Calu3 (cell line): ENCODE data around the gene TRAPPC4. TPM values are rescaled to one million over a fixed set of nuclear protein-coding genes. Genes with fewer than 3 reads are reported as not detected.
"Not testable (repeated sequence)": the region's sequence is repeated elsewhere in the genome, so short reads cannot be mapped to it uniquely, and the experiment has no call there.

Experiments
- BruUV-seq: library from RNA; stranded (reverse); fragments of 400-500 nt; replicated peaks from 2 replicates; lab custom pipeline; 2021; lab: Mats Ljungman, UMichigan
- CTCF ChIA-PET: fragments of 300-600 bp; sonication (Branson Sonifier 250); formaldehyde crosslinking; loops from one replicate; lab custom pipeline; 2022; ENCODE audit warnings: antibody characterized with exemption; lab: Charles Lee
- DNase-seq: peaks from one replicate; pipeline ENCODE4 v3.0.0; 2022
- H3K27ac Mint-ChIP-seq: one replicate; pipeline ENCODE4 v1.8.0; 2022; ENCODE audit warnings: mixed read lengths; ENCODE audit not compliant: unreplicated experiment
- H3K27me3 Mint-ChIP-seq: one replicate; pipeline ENCODE4 v1.8.0; 2022; ENCODE audit warnings: mixed read lengths; ENCODE audit not compliant: unreplicated experiment
- H3K36me3 Mint-ChIP-seq: one replicate; pipeline ENCODE4 v1.8.0; 2022; ENCODE audit warnings: mild to moderate bottlenecking, moderate library complexity, mixed read lengths; ENCODE audit not compliant: insufficient read depth, unreplicated experiment
- H3K4me1 Mint-ChIP-seq: one replicate; pipeline ENCODE4 v1.8.0; 2022; ENCODE audit warnings: mild to moderate bottlenecking, low read depth, mixed read lengths; ENCODE audit not compliant: unreplicated experiment
- H3K4me3 Mint-ChIP-seq: one replicate; pipeline ENCODE4 v1.8.0; 2022; ENCODE audit warnings: mild to moderate bottlenecking, low read depth, moderate library complexity, mixed read lengths; ENCODE audit not compliant: unreplicated experiment
- H3K9me3 Mint-ChIP-seq: one replicate; pipeline ENCODE4 v1.8.0; 2022; ENCODE audit warnings: low read depth, mixed read lengths; ENCODE audit not compliant: unreplicated experiment
- intact Hi-C: fragments of 100-400 bp; cut with micrococcal nuclease; formaldehyde crosslinking; loops from one replicate; pipeline ENCODE4 v1.10.0; 2022; ENCODE audit not compliant: unreplicated experiment
- total RNA-seq: library from RNA; stranded (reverse); gene quantifications from 2 replicates; pipeline ENCODE4 v1.2.3, GENCODE V29; 2022
- TF ChIP-seq, protein P1 (sequence below): fragments of 200-600 bp; IDR thresholded peaks from one replicate; pipeline ENCODE4 v1.8.0; 2022; ENCODE audit warnings: antibody characterized with exemption; ENCODE audit not compliant: unreplicated experiment

TRAPPC4 gene
- total RNA-seq, 1 experiment from 2014 or later, result 42.0 TPM

DNA sequence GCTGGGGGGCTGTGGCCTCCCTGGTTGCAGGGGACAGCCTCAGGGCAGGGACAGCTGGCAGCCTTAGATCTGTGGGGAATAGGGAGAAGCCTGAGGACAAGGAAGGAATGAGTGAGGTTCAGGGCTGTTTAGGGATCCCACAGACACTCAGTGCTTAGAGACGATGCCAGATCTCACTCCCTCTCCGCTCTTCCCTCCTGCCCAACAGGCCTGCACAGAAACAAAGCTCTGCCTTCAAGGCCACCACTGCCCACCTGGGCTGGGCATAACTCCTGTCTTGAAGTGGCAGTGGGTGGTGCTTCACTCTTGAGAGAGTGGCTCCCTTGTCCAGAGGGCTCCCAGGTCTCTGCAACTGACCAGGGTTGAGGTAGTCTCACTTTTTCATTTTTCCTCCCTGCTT, 33.7 kb upstream of the TRAPPC4 start:
- DNase-seq, result no peak
- CTCF ChIA-PET, result no interaction called here
- H3K9me3 Mint-ChIP-seq, result peaks cover 2% of the 10 kb centered on the region
- no peak overlapping the region for H3K27ac Mint-ChIP-seq
- TF ChIP-seq, protein P1, sequence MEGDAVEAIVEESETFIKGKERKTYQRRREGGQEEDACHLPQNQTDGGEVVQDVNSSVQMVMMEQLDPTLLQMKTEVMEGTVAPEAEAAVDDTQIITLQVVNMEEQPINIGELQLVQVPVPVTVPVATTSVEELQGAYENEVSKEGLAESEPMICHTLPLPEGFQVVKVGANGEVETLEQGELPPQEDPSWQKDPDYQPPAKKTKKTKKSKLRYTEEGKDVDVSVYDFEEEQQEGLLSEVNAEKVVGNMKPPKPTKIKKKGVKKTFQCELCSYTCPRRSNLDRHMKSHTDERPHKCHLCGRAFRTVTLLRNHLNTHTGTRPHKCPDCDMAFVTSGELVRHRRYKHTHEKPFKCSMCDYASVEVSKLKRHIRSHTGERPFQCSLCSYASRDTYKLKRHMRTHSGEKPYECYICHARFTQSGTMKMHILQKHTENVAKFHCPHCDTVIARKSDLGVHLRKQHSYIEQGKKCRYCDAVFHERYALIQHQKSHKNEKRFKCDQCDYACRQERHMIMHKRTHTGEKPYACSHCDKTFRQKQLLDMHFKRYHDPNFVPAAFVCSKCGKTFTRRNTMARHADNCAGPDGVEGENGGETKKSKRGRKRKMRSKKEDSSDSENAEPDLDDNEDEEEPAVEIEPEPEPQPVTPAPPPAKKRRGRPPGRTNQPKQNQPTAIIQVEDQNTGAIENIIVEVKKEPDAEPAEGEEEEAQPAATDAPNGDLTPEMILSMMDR, result no peak
- peaks cover 8% of the 10 kb centered on the region for H3K4me1 Mint-ChIP-seq
- intact Hi-C loops, result no loop called here
- no peak overlapping the region for H3K4me3 Mint-ChIP-seq
- no TSS peak for BruUV-seq
- H3K27me3 Mint-ChIP-seq, result peaks cover 13% of the 10 kb centered on the region
- H3K36me3 Mint-ChIP-seq, result no peaks in the 10 kb centered on the region

- Mint-ChIP-seq H3K4me3 (no peak overlapping the region), H3K27me3 (peaks cover 13% of the 10 kb centered on the region), H3K9me3 (peaks cover 2% of the 10 kb centered on the region), H3K27ac (no peak overlapping the region), H3K36me3 (no peaks in the 10 kb centered on the region), H3K4me1 (peaks cover 8% of the 10 kb centered on the region)
- CTCF ChIA-PET, result interaction anchor here (0.7 kb wide), 1 partner anchor 1266 kb away, joined by 4 read pairs; no protein-coding TSS in a partner anchor
- TF ChIP-seq, protein P1, result no peak
- no peak for DNase-seq
- no TSS peak for BruUV-seq
- intact Hi-C loops, result no loop called here
Observed at GRCh38 chr11:118988280-118988679, 30.3 kb upstream of the TRAPPC4 start.

- BruUV-seq, DNase-seq, H3K4me1 Mint-ChIP-seq, H3K4me3 Mint-ChIP-seq, CTCF ChIA-PET, H3K36me3 Mint-ChIP-seq, H3K27ac Mint-ChIP-seq, intact Hi-C loops, H3K9me3 Mint-ChIP-seq: not testable (repeated sequence)
- peaks cover 13% of the 10 kb centered on the region for H3K27me3 Mint-ChIP-seq
Observed at GRCh38 chr11:118991486-118992038, 27.0 kb upstream of the TRAPPC4 start.

DNA sequence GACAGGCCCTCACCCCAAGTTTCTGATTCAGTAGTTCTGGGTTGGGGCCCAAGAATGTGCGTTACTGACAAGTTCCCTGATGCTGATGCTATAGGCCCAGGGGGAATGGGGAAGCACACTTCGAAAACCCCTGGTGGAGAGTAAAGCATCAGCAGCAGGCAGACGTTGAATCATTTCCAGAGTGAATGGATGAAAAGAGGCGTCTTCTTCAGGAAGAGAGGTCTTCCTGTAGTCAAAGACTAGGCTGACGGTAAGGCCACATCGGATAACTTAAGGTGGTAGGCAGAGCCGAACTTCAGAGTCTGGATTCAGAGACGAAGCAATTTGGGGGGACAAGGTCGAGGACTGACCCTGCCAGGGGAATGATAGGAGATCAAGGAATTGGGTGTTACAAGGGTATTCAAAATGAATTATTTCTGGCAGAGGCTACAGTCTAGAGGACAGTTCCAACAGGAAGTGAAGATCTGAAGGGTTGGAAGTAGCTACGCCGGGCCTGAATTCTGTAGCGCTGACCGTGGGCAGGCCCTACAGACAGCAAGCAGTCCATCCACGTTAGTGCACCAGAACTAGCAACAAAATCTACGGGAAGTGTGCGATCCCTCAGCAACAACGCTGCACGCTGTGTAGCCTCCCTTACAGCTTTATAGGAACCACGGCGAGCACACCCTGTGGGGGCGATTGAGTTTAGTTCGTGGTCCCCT, 21.5 kb upstream of the TRAPPC4 start:
- Mint-ChIP-seq H3K9me3 (no peaks in the 10 kb centered on the region), H3K4me1 (peaks cover 9% of the 10 kb centered on the region), H3K27ac (peak overlapping the region; percentile 42), H3K27me3 (no peaks in the 10 kb centered on the region), H3K36me3 (peaks cover 34% of the 10 kb centered on the region), H3K4me3 (peak overlapping the region; percentile 99)
- CTCF ChIA-PET, result no interaction called here
- TSS peak; percentile 28 for BruUV-seq
- TF ChIP-seq, protein P1, result no peak
- intact Hi-C loops, result no loop called here
- DNase-seq, result no peak
